Esophagus squamous epithelium (tissue), 5 donors: ENCODE data around the gene ADARB2. TPM values are rescaled to one million over a fixed set of nuclear protein-coding genes. Genes with fewer than 3 reads are reported as not detected.

ENCODE experiments used
- DNase-seq: peaks from one replicate; lab custom pipeline; 2025; lab: John Stamatoyannopoulos, UW
- H3K27ac ChIP-seq, 4 donors: fragments of 200-600 bp; sonication (generic); one replicate each; pipeline ENCODE4 v1.5.1; 2016 to 2019; ENCODE audit warnings: mild to moderate bottlenecking in 1 of 4
- H3K27me3 ChIP-seq, 4 donors: fragments of 200-600 bp; sonication (generic); 1 replicate in 3 of 4; 2 replicates in 1 of 4; pipeline versions ENCODE4 v1.5.1 to v1.6.0; 2017 to 2021; ENCODE audit warnings: antibody characterized with exemption in 1 of 4
- H3K36me3 ChIP-seq, 3 donors: fragments of 200-600 bp; sonication (generic); one replicate each; pipeline ENCODE4 v1.5.1; 2016 to 2019
- H3K4me1 ChIP-seq, 3 donors: fragments of 200-600 bp; sonication (generic); one replicate each; pipeline ENCODE4 v1.5.1; 2017 to 2019
- H3K4me3 ChIP-seq, 4 donors: fragments of 200-600 bp; sonication (generic); 1 replicate in 3 of 4; 2 replicates in 1 of 4; pipeline ENCODE4 v1.5.1; 2016 to 2019; ENCODE audit warnings: mild to moderate bottlenecking in 2 of 4, moderate library complexity in 1 of 4
- H3K9me3 ChIP-seq, 3 donors: fragments of 200-600 bp; sonication (generic); one replicate each; pipeline ENCODE4 v1.5.1; 2016 to 2019
- POLR2A ChIP-seq, 4 donors: fragments of 450-650 bp; IDR thresholded peaks; one replicate each; pipeline ENCODE4 v1.6.1; 2017; ENCODE audit warnings: antibody characterized with exemption in 4 of 4, mild to moderate bottlenecking in 4 of 4, moderate library complexity in 3 of 4
- whole genome bisulfite sequencing, 2 donors: methylation state at CpG; one replicate each; pipeline ENCODE4 v1.1.5; 2018; 5-methylcytosine and 5-hydroxymethylcytosine counted together
- intact Hi-C: fragments of 100-400 bp; cut with DNase I; formaldehyde crosslinking; loops from one replicate; pipeline ENCODE4 v1.15.0; 2022
- total RNA-seq, 4 donors: library from RNA; depleted of rRNA; stranded (reverse); fragments of >200 nt; gene quantifications; one replicate each; pipeline ENCODE4 v1.1.0, GENCODE V29; 2016
- TF ChIP-seq, protein P1 (sequence below), 6 experiments: fragments of 450-650 bp in 4 of 6; fragments of 200-600 bp in 2 of 6; sonication (generic) in 2 of 6; IDR thresholded peaks; one replicate each; pipeline ENCODE4 v1.5.1; 2016 to 2019; ENCODE audit warnings: antibody characterized with exemption in 6 of 6, mild to moderate bottlenecking in 4 of 6, moderate library complexity in 4 of 6
- donor health status: DM: yes; HTN: yes; CAD: no.

The ADARB2 gene
- total RNA-seq, 4 donors from 2014 or later: 0.21 to 3.5 (median 1.5) TPM

DNA sequence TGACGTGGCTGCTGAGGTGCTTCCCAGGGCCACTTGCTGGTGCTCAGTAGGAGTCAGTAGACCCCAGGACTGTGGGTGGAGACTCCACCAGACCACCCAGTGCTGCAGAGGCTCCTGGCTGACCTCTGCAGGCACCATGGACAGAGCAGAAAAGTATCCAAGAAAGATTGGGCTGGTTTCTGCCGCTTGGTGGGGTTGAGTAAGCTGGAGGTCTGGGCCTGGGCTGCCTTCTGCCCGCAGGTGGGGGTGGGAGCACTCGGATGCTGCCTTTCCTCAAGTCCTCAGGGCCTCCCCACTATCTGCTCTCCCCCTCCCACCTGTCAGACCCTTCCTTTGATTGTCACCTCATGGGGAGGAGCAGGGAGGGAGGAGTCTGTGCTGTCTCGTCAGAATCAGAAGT, 589.5 kb downstream of the ADARB2 start:
- H3K9me3 ChIP-seq: peaks cover 0 to 16% (median 15%) of the 10 kb centered on the region in 3 donors
- TF ChIP-seq, protein P1, sequence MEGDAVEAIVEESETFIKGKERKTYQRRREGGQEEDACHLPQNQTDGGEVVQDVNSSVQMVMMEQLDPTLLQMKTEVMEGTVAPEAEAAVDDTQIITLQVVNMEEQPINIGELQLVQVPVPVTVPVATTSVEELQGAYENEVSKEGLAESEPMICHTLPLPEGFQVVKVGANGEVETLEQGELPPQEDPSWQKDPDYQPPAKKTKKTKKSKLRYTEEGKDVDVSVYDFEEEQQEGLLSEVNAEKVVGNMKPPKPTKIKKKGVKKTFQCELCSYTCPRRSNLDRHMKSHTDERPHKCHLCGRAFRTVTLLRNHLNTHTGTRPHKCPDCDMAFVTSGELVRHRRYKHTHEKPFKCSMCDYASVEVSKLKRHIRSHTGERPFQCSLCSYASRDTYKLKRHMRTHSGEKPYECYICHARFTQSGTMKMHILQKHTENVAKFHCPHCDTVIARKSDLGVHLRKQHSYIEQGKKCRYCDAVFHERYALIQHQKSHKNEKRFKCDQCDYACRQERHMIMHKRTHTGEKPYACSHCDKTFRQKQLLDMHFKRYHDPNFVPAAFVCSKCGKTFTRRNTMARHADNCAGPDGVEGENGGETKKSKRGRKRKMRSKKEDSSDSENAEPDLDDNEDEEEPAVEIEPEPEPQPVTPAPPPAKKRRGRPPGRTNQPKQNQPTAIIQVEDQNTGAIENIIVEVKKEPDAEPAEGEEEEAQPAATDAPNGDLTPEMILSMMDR (IDR thresholded peaks at IDR 0.05): no peak
- TF ChIP-seq POLR2A (IDR thresholded peaks at IDR 0.05): no peak
- no peaks in the 10 kb centered on the region for H3K27me3 ChIP-seq
- H3K4me1 ChIP-seq: peaks cover 0 to 15% (median 0%) of the 10 kb centered on the region in 3 donors
- no peak overlapping the region for H3K4me3 ChIP-seq
- H3K36me3 ChIP-seq: no peaks in the 10 kb centered on the region
- no peak overlapping the region for H3K27ac ChIP-seq
- 60 to 71% methylated on average over 1 to 2 of the region's 5 CpGs for WGBS, 2 donors
- intact Hi-C loops: no loop called here
- DNase-seq: no peak

DNA sequence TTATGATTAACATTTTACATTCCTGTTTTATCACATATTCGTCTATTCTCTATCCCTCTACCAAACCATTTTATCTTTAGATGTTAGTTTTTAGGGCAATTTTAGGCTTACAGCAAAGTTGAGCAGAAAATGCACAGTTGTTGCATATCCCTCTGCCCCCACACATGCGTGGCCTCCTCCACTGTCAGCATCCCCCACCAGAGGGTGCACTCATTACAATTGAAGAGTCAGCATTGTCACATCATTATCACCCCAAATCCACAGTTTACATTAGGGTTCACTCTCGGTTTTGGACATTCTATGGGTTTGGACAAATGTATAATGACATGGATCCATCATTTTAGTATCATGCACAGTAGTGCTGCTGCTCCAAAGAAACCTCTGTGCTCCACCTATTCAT, 594.7 kb downstream of the ADARB2 start:
- WGBS, 2 donors: 38 to 49% methylated on average over 3 of the region's 3 CpGs
- Histone ChIP-seq H3K9me3 (peaks cover 0 to 31% (median 16%) of the 10 kb centered on the region in 3 donors), H3K27me3 (no peaks in the 10 kb centered on the region), H3K27ac (no peak overlapping the region), H3K4me3 (no peak overlapping the region), H3K36me3 (no peaks in the 10 kb centered on the region), H3K4me1 (no peaks in the 10 kb centered on the region)
- intact Hi-C loops: no loop called here
- no peak for DNase-seq
- TF ChIP-seq, protein P1 (IDR thresholded peaks at IDR 0.05): peak in 2 of 6 experiments; percentile 11 to 33
- no peak for TF ChIP-seq POLR2A (IDR thresholded peaks at IDR 0.05)

DNA sequence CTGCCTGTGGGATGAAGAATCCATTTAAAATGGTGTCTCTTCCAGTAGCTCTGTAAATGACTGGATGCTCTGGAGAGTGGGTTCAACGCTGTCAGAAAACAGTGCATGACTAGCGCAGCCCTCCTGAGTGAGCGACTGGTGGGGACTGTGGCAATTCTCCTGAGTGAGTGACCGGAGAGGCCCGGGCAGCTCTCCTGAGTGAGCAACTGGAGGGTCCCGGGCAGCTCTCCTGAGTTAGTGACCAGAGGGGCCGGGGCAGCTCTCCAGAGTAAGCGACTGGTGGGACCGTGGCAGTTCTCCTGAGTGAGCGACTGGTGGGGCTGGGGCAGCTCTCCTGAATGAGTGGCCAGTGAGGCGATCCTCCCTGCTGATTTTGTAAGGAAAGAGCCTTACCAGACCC, 595.6 kb downstream of the ADARB2 start:
- 84 to 93% methylated on average over 6 to 10 of the region's 11 CpGs for WGBS, 2 donors
- Histone ChIP-seq H3K4me3 (no peak overlapping the region), H3K27me3 (no peaks in the 10 kb centered on the region), H3K9me3 (peaks cover 0 to 32% (median 16%) of the 10 kb centered on the region in 3 donors), H3K4me1 (no peaks in the 10 kb centered on the region), H3K27ac (no peak overlapping the region), H3K36me3 (no peaks in the 10 kb centered on the region)
- DNase-seq: no peak
- TF ChIP-seq, protein P1 (IDR thresholded peaks at IDR 0.05): no peak
- TF ChIP-seq POLR2A (IDR thresholded peaks at IDR 0.05): no peak
- intact Hi-C loops: no loop called here

DNA sequence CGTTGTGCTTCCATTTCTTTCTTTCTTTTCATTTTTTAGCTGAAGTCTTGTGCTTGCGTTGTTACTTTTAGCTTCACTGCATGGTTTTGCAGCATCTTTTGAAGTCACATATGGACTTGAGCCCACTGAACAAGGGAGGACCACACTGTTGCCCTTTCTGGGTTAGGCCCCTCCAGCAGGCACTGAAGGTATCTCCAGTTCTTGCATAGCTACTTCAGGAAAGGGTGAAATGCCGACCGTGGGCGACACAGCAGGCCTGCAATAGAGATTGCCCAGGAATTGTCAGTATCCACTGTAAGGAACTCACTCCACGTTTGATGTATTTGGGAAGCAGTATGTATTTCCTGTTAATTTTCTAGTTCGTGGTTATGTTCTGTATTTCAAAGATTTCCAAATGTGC, 596.1 kb downstream of the ADARB2 start:
- H3K4me1 ChIP-seq: no peaks in the 10 kb centered on the region
- H3K9me3 ChIP-seq: peaks cover 0 to 28% (median 12%) of the 10 kb centered on the region in 3 donors
- H3K27me3 ChIP-seq: no peaks in the 10 kb centered on the region
- H3K27ac ChIP-seq: no peak overlapping the region
- no peaks in the 10 kb centered on the region for H3K36me3 ChIP-seq
- WGBS, 2 donors: 43 to 64% methylated on average over 4 to 7 of the region's 7 CpGs
- DNase-seq: no peak
- intact Hi-C loops: no loop called here
- no peak overlapping the region for H3K4me3 ChIP-seq
- no peak for TF ChIP-seq POLR2A (IDR thresholded peaks at IDR 0.05)
- TF ChIP-seq, protein P1 (IDR thresholded peaks at IDR 0.05): no peak

DNA sequence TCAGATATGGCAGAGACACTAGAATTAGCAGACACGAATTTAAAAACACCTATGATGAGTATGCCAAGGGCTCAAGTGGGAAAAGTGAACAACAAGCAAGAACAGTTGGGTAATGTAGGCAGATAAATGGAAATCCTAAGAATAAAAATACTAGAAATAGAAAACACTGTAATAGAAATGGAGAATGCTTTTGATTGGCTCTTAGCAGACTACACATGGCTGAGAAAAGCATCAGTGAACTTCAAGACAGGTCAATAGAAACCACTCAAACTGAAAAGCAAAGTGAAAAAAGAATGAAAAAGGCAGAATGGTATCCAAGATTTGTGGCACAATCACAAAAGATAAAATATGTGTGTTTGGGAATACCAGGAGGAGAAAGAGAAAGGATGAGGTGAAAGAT, 598.8 kb downstream of the ADARB2 start:
- Histone ChIP-seq H3K4me1 (no peaks in the 10 kb centered on the region), H3K36me3 (no peaks in the 10 kb centered on the region), H3K4me3 (no peak overlapping the region), H3K27ac (no peak overlapping the region), H3K27me3 (no peaks in the 10 kb centered on the region), H3K9me3 (peaks cover 0 to 16% (median 0%) of the 10 kb centered on the region in 3 donors)
- WGBS, 2 donors: 50 to 81% methylated on average over 1 of the region's 1 CpG
- intact Hi-C loops: no loop called here
- TF ChIP-seq POLR2A (IDR thresholded peaks at IDR 0.05): no peak
- TF ChIP-seq, protein P1 (IDR thresholded peaks at IDR 0.05): no peak
- no peak for DNase-seq
